HG03139 (cell line): ENCODE measurements around the gene UBALD2.
"Not testable (repeated sequence)": the region's sequence is repeated elsewhere in the genome, so short reads cannot be mapped to it uniquely, and the experiment has no call there.

ENCODE experiments used
- ATAC-seq: cut with Tn5 transposase; IDR thresholded peaks from one replicate; pipeline ENCODE4 v1.9.1; 2021; ENCODE audit not compliant: unreplicated experiment

Gene UBALD2

DNA sequence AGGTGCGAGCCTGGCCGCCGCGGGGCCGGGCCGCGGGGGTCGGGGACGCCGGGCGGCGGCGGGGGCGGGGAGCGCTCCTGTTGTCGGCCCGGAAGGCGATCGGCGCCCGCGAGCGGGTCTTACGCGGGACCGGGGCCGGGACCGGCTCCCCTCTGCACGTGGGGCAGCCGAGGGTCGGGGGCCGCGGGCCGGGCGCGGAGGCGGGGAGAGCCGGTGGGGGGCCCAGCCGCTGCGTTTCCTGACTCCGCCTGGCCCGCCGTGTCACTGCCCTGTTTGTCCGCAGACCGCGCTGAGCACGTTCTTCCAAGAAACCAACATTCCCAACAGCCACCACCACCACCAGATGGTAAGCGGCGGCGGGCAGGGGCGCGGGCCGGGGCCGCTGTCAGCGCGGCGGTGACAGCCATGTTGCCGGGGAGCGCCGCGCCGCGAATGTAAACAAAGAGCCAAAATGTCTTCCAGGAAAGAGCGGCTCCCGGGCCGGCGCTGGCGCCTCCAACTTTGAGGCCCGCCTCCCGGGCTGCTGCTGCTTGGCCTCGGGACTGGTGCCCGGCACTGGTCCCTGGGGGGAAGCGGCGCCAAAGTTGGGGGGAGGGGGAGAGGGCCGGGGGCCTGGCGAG, 586 bp downstream of the UBALD2 start:
- ATAC-seq: no peak

DNA sequence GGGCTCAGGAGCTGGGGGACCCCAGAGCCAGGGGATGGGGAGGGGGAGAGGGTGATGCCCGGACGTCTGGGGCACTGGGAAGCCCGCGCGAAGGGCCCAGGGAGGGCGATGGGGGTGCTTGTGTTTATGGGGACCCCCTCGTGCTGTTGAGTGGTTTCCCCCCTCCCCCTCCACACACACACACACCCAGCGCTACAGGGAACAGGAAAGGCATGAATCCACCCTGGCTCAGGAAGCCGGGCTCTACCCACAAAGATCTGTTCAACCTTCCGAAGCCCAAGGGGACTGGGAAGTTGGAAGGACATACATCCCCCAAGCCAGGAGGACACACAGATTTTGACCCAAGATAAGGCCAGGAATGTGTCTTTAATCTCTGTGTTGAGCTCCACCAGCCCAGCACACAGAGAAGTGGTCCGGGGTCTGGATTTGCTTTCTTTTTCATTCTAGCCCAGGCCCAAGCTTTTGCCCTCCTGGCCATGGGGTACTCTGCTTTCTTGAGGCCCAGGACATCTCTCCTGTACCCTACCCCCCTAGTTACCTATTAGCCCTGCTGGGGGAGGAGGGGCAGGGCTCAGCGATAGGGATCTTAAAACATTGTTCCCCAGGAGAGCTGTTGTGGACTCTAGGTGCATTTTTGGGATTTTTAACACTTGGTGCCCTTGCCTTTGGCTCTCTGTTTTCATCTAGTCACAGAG, 1.2 kb downstream of the UBALD2 start:
- no peak for ATAC-seq

DNA sequence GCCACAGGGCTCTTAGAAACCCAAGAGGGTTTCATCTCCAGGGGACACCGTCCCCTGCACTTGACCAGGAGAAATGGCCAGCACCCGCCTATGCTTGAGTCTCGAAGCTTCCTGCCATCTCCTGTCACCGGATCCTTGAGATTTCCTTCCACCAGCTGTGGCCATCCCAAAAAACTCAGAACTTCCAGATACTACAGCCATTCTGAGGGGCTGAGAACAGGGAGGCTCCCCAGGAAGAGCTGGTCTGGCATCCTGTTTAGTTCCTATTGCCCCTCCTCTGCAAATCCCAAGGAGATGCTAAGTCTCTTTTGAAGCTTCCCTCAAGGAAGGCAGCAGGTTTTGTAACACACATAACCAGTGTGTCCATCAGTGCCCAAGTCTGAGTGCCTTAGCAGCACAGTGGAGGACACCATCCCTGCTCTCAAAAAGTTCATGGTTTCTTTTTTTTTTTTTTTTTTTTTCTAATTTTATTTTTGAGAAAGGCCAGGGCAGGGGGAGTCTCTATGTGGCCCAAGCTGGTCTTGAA, 2.0 kb downstream of the UBALD2 start:
- no peak for ATAC-seq

GRCh38 chr17:76267581-76268001, 2.4 kb downstream of the UBALD2 start:
- ATAC-seq: not testable (repeated sequence)

DNA sequence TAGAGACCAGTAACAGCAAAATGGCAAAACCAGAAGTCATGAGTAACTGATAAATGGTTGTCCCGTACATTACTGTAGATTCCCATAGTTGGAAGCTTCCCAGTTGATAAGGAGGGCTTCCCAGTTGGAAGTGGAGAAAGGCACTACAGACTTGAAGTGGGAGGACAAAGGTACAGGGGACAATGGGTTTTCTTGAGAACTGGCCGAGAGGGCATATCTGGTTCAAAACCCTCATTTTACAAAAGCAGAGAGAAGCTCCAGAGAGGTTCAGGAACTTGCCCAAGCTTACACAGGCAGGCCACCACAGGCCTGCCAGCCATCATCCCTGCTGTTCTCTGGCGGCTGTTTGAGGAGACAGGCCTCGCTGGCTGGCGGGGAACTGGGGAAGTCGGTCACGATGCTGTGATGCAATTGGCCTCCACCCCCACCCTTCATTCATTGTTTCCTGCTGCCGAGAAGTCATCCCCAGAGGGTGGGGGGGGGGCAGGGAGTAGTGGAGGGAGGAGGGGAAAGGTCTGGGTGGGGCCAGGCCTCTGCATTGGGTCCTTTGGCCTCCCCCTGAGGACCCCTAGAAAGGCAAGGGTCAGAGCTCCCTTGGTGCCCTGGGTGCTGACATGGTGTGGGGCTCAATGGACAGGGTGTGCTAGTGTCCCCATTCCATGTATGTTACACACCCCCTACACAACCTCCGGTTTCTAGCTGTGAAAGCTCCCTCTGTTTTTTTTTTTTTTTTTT, 3.0 kb downstream of the UBALD2 start:
- ATAC-seq: no peak

- no peak for ATAC-seq
Observed at GRCh38 chr17:76268991-76269981, 4.1 kb downstream of the UBALD2 start.

DNA sequence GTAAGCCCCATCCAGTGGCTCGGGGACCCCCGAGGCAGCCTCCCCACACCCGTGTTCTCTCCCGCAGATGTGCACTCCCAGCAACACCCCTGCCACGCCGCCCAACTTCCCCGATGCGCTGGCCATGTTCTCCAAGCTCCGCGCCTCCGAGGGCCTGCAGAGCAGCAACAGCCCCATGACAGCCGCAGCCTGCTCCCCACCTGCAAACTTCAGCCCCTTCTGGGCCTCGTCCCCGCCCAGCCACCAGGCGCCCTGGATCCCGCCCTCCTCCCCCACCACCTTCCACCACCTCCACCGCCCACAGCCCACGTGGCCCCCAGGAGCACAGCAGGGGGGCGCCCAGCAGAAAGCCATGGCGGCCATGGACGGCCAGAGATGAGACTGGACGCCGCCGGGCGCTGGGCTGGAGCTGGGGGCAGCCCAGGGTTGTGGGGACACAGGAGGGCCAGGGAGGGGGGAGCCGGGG, 5.0 kb downstream of the UBALD2 start:
- no peak for ATAC-seq

DNA sequence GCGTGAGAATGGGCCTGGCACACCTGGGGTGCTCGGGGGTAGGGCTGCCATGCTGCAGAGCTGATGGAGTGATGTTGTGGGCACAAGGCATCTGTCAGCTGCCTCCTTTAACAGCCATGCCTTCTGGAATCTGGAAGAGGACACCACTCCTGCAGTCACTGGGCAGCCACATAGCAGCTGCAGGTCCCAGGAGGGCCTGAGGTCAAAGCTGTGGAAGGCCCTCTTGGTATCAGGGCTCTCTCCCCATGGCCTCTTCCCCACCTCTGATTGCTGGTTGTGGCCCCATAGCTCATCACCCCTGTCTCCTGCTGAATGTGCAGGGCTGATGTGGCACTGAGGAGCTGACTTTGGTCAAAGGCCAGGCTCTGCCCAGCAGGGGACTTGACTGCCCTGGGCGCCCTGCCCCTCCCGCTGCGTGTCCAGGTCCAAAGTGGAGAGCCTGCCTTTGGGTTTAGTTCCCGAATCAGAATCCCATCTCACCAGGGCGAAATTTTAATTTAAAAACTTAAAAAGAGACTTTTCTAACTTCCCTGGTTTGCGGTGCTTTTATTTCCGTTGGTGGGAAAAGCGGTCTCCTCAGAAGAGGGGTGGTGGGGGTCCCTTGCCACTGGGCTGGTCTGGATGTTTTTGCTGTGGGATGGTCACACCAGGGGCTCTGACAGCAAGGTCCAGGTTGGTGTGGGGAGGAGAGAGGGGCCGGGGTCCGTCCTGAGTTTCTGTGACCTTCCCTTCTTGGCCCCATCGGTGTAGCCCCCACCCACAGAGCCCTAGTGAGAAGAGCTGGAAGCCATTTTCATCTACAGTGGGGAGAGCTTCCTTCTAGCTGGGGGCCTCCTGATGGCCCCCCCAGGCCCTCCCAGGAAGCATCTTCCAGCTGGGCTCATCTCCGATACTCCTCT, 5.9 kb downstream of the UBALD2 start:
- peak; percentile 2 for ATAC-seq

GRCh38 chr17:76271669-76272540, 6.8 kb downstream of the UBALD2 start:
- ATAC-seq: peak; percentile 40

- ATAC-seq: peak; percentile 9
Observed at GRCh38 chr17:76272541-76273444, 7.6 kb downstream of the UBALD2 start.

- ATAC-seq: no peak
Observed at GRCh38 chr17:76273445-76274111, 8.4 kb downstream of the UBALD2 start.

DNA sequence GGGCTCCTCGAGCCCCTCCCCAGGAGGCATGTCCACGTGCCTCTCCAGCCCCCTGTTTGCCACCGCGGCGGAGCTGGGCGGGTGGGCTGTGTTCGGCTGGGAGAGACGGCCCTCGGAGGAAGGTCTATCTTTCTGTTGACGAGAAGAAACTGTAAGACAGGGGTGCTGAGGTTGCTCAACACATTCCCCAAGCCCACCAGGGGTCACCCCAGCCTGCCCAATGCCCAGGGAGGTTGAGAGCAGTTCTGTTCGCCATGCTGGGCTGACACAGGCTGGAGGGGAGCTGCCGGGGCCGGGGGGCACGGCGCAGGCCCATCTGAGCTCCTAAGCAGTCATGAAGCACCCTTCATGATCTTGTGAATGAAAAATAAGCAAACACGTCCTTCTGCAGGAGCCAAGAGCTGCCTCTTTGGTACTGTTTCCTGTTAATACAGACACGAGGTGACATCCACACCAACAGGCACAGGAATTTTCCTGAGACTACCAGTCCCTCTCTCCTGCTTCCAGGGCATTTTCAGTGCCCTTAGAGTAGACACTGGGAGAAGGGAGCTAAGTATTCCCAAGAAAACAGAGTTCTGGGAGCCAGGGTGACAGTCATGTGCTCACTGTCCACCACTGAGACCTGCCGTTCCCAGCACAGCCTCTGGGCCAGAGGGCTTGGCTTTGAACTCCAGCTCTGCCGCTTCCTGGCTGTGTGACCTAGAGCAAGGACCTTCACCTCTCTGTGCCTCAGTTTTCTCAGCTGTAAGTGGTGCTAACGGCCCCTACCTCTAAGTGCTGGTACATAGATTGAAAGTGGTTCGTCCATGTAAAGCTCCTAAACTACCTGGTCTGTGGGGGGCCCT, 9.2 kb downstream of the UBALD2 start:
- no peak for ATAC-seq

DNA sequence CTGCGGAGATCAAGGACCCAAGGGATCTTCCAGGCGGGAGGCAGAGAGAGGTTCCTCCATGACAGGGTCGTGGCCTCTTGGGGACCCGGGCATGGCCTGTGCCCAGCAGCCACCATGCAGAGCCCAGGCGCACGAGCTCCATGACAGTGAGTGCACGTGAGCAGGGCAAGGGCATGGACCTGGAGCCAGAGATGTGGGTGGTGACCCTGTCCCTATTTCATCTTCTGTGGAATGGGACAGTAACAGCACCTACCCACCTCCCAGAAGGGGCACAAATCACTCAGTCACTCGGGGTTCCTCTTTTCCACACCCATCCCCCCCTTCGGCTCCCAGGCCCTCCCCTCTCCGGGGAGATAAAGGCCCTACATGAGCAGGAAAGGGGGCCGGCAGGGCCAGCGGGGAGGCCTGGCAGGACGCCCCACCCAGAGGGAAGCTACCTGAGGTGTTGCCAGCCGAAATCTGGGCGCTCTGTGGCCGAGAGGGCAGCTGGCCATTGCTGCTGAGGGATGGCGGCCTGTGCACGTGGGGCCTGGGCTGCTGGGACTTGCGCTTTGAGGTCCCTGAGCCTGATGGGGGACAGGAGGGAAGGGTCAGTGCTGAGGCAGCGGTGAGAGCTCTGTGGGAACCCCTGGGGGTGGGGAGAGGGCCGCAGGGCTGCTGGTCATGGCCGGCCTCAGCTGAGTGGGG, 10.4 kb downstream of the UBALD2 start:
- ATAC-seq: no peak

DNA sequence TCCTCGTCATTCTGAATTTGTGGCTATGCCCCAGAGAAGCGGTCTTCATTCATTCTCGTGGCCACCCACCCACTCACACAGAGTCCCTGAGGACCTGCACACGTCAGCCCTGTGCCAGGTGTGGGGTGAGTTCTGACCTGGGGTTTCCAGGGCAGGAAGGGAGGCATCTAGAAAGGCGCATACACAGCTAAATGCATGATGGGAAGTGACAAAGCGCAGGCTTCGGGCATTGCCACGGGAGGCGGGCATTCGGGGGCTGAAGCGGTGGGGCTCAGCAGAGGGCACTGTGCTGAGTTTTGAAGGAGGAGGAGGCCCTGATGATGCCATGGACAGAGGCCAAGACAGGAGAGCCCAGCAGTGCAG, 10.9 kb downstream of the UBALD2 start:
- no peak for ATAC-seq

GRCh38 chr17:76276461-76277299, 11.5 kb downstream of the UBALD2 start:
- no peak for ATAC-seq
